Uterus (tissue), 4 donors: ENCODE measurements around the gene TBX21. TPM values are rescaled to one million over a fixed set of nuclear protein-coding genes. Genes with fewer than 3 reads are reported as not detected.

Experiments
- DNase-seq, 2 donors: peaks; one replicate each; pipeline ENCODE4 v3.0.0-alpha.2; 2019 to 2020
- H3K27ac ChIP-seq, 2 donors: fragments of 200-600 bp; sonication (generic); 1 replicate in 1 of 2; 2 replicates in 1 of 2; pipeline ENCODE4 v1.5.1; 2016 to 2018
- H3K27me3 ChIP-seq, 2 donors: fragments of 200-600 bp; sonication (generic); one replicate each; pipeline ENCODE4 v1.5.1; 2018 to 2019; ENCODE audit warnings: control low read depth in 1 of 2
- H3K36me3 ChIP-seq, 2 donors: fragments of 200-600 bp; sonication (generic); one replicate each; pipeline ENCODE4 v1.5.1; 2019; ENCODE audit warnings: control low read depth in 1 of 2
- H3K4me1 ChIP-seq, 2 donors: fragments of 200-600 bp; sonication (generic); one replicate each; pipeline ENCODE4 v1.5.1; 2018 to 2019; ENCODE audit warnings: control low read depth in 1 of 2
- H3K4me3 ChIP-seq, 2 donors: fragments of 200-600 bp; sonication (generic); 1 replicate in 1 of 2; 2 replicates in 1 of 2; pipeline ENCODE4 v1.5.1; 2018 to 2019; ENCODE audit warnings: mild to moderate bottlenecking in 1 of 2
- H3K9me3 ChIP-seq, 2 donors: fragments of 200-600 bp; sonication (generic); one replicate each; pipeline ENCODE4 v1.5.1; 2019; ENCODE audit warnings: control low read depth in 1 of 2
- CTCF ChIP-seq, 4 experiments: fragments of 200-600 bp in 2 of 4; fragments of 450-650 bp in 2 of 4; sonication (generic) in 2 of 4; IDR thresholded peaks; one replicate each; pipeline ENCODE4 v1.5.1; 2016 to 2019; ENCODE audit warnings: antibody characterized with exemption in 4 of 4, mild to moderate bottlenecking in 2 of 4, moderate library complexity in 1 of 4
- POLR2A ChIP-seq, 2 donors: fragments of 450-650 bp; IDR thresholded peaks; one replicate each; pipeline ENCODE4 v1.6.1; 2016; ENCODE audit warnings: antibody characterized with exemption in 2 of 2, mild to moderate bottlenecking in 1 of 2, moderate library complexity in 1 of 2
- intact Hi-C: fragments of 100-400 bp; cut with DNase I; formaldehyde crosslinking; loops from one replicate; pipeline ENCODE4 v1.15.1; 2023; ENCODE audit warnings: low total_unique reads
- total RNA-seq, 4 donors: library from RNA; depleted of rRNA in 3 of 4; stranded (reverse); fragments of >200 nt in 3 of 4; gene quantifications; one replicate each; pipeline versions ENCODE4 v1.1.0 to v1.2.4, GENCODE V29; 2014 to 2023
- donor health status: DM: yes; HTN: yes; CAD: no.

TBX21 gene
- total RNA-seq, 4 donors from 2014 or later = 0.49 to 0.51 TPM; not detected in 2

DNA sequence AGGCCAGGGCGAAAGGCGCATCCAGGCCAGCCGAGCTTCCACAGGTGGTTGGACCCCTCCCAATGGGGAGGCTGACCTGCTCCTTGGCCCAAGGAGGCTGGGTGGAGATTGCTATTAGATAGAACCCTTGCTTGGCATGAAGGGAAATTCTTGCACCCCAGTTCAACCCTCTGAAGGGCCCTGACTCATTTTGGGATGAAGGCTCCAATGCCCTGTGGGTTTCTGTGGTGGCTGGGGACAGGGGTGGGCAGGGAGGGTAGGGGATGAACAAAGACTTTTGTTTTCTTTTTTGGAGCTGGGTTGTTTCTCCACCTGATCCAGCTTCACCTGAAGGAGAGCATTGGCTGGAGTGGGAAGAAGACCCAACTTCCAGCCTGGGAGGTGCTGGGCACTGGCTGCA is 16.7 kb upstream of the TBX21 start:
- no peak for DNase-seq
- H3K36me3 ChIP-seq = no peaks in the 10 kb centered on the region
- no peak overlapping the region for H3K4me3 ChIP-seq
- no peaks in the 10 kb centered on the region for H3K4me1 ChIP-seq
- intact Hi-C loops = no loop called here
- no peak overlapping the region for H3K27ac ChIP-seq
- H3K27me3 ChIP-seq = peaks cover 3 to 11% of the 10 kb centered on the region in 2 donors
- TF ChIP-seq CTCF (IDR thresholded peaks at IDR 0.05) = no peak
- TF ChIP-seq POLR2A (IDR thresholded peaks at IDR 0.05) = no peak
- no peaks in the 10 kb centered on the region for H3K9me3 ChIP-seq

- Histone ChIP-seq H3K4me3 (no peak overlapping the region), H3K4me1 (no peaks in the 10 kb centered on the region), H3K36me3 (no peaks in the 10 kb centered on the region), H3K27ac (no peak overlapping the region), H3K9me3 (no peaks in the 10 kb centered on the region), H3K27me3 (peaks cover 3 to 17% of the 10 kb centered on the region in 2 donors)
- DNase-seq = no peak
- TF ChIP-seq CTCF (IDR thresholded peaks at IDR 0.05) (no peak), POLR2A (IDR thresholded peaks at IDR 0.05) (no peak)
- intact Hi-C loops = no loop called here
Observed at GRCh38 chr17:47717261-47717697, 15.8 kb upstream of the TBX21 start.

DNA sequence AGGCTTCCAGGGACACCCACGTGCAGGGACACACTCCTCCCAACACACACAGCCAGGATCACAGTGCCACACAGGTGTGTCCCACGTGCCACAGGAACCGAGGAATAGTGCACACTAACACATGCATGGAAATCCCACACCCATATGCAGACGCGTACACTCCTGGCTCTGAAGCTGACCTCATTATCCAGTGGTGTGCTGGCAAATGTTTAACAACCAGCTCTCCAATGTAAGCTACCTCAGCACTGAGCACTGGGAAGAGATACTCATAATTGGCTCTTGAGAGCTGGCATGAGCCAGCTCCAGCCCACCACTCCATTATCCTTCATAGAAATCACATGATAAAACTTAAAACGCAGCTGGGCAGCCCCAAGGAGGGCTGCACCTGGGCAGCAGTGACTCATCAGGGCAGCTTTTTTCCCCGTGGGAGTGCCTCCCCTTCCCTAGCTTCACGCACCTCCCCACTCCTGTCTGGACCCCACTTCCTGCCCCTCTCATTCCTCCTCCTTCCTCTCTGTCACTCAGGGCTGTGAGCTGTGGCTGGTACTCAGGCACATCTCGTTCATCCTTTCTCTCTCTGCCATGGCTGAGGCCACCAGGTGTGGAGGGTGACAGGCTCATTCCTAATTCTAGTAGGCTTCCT is 14.9 kb upstream of the TBX21 start:
- Histone ChIP-seq H3K4me3 (no peak overlapping the region), H3K4me1 (no peaks in the 10 kb centered on the region), H3K27me3 (peaks cover 3 to 17% of the 10 kb centered on the region in 2 donors), H3K27ac (no peak overlapping the region), H3K9me3 (no peaks in the 10 kb centered on the region), H3K36me3 (no peaks in the 10 kb centered on the region)
- intact Hi-C loops = no loop called here
- TF ChIP-seq CTCF (IDR thresholded peaks at IDR 0.05) (no peak), POLR2A (IDR thresholded peaks at IDR 0.05) (no peak)
- DNase-seq = no peak

- no peak for DNase-seq
- H3K9me3 ChIP-seq = no peaks in the 10 kb centered on the region
- intact Hi-C loops = no loop called here
- no peak overlapping the region for H3K4me3 ChIP-seq
- TF ChIP-seq POLR2A (IDR thresholded peaks at IDR 0.05) = no peak
- no peak for TF ChIP-seq CTCF (IDR thresholded peaks at IDR 0.05)
- peaks cover 3 to 17% of the 10 kb centered on the region in 2 donors for H3K27me3 ChIP-seq
- H3K36me3 ChIP-seq = no peaks in the 10 kb centered on the region
- H3K27ac ChIP-seq = no peak overlapping the region
- H3K4me1 ChIP-seq = no peaks in the 10 kb centered on the region
Observed at GRCh38 chr17:47718634-47719405, 14.2 kb upstream of the TBX21 start.
